Measurements from ENCODE around the gene FAM107B. TPM values are rescaled to one million over a fixed set of nuclear protein-coding genes. Genes with fewer than 3 reads are reported as not detected.
"Not testable (repeated sequence)": the region's sequence is repeated elsewhere in the genome, so short reads cannot be mapped to it uniquely, and the experiment has no call there.

Gene FAM107B
- total RNA-seq, 1 donor from 2014 or later, result 67.2 TPM

DNA sequence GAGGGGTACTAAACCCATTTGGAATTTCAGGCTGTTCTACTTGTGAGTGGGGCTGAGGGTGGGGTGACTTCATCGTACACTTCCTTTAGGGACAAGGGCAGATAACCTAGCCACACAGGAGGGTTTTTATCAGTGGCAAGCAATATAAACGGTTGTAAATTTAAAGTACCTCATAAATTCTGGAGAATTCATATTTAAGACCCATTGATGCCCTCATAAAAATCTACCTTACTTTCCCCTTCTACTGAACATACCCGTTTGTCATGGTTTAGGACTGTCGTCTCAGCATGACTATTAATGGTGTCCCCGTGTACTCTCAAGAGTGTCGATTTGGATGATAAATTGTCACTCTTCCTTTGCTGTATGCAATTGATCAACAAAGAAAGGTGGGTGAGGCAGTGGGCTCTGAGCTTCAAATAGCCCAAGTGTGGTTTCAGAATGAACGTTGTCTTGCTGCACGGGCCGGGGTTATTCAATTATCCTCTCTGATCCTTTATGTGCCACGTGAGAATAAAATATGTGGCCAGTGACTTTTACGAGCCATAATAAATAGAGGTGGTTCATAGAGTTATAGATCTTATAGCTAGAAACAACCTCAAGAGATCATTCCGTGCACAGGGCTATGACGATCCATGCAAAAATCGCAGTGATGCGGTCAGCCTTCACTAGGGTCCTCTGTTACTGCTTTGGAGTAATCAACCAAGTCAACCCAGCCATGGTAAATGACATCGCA, 82.2 kb downstream of the FAM107B start:
- no peak for DNase-seq (ENCODE audit: low spot score)

DNA sequence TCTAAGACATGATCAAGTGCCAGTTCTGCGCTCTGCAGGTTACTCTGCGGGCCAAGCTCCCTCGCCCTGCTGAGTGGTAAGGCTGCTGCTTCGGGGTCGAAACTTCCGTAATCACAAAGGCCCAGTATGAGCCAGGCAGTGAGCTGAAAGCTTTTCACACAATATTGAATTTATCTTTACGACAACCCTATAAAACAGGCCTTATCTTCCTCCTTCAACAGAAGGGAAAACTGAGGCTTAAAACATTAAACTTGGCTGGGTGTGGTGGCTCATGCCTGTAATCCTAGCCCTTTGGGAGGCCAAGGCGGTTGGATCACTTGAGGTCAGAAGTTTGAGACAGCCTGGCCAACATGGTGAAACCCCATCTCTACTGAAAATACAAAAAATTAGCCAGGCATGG, 83.3 kb downstream of the FAM107B start:
- DNase-seq (ENCODE audit: low spot score), result no peak

DNA sequence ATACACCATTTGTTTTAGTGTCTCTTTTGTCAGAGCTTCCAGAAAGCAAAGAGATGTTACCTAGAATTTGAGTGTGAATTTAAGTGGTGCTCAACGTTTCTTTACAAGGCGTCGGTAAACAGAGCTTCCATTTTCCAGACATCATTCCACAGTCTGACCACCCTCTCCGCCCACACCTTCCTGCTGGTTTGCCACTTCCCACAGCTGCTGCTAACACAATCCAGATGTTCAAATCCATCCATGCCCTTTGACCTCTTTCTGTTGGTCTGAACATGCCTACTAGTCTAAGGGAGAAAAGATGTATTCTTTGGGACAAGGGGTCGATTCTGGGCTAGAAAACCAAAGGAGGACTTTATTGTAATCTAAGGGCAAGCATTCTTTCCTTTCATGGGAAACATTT, 86.1 kb downstream of the FAM107B start:
- no peak for DNase-seq (ENCODE audit: low spot score)

DNA sequence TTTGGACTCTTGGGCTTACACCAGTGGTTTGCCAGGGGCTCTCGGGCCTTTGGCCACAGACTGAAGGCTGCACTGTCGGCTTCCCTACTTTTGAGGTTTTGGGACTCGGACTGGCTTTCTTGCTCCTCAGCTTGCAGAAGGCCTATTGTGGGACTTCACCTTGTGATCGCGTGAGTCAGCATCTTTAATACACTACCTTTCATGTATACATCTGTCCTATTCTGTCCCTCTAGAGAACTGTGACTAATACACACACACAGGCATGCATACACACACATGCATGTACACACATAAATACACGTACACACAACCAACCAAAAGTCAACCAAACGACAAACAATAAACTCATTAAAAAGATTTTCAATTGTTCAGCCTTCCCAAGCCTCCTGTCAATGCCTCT, 86.5 kb downstream of the FAM107B start:
- not testable (repeated sequence) for DNase-seq (ENCODE audit: low spot score)

DNA sequence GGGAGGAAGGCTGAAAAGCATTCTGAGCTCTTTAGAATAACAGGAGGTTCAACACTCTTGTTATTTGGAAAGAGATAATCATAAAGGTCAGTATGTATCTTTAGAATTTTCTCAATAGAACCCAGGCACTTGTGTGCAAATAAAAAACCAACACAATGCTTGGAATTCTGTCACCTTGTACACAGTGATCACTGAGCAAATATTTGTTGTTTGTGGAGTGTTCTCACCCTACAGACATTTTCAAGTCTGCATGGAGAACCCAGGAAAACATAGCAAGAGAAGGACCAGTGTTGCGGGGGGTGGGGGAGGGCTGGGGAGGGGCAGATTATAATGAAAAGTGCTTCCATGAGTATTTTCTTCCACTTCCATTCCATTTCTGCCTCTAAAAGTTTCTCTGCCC, 87.4 kb downstream of the FAM107B start:
- DNase-seq (ENCODE audit: low spot score), result no peak

DNA sequence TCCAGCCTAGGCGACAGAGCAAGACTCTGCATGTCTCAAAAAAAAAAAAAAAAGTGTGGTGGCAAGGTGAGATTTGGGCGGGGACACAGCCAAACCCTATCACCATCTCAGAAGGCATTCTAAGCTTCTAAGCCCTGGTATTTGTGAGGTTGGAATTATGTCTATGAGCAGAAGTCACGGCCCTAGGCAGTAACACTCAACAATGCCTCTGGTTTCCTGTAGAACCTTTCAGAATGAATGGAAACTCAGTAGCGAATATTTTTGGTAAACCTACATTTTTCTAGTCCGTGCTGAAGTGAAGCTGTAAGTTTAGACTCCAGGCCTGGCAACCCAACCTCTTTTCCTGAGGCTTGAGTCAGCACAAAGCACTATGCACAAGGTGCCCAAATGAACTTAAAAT, 88.3 kb downstream of the FAM107B start:
- no peak for DNase-seq (ENCODE audit: low spot score)

DNA sequence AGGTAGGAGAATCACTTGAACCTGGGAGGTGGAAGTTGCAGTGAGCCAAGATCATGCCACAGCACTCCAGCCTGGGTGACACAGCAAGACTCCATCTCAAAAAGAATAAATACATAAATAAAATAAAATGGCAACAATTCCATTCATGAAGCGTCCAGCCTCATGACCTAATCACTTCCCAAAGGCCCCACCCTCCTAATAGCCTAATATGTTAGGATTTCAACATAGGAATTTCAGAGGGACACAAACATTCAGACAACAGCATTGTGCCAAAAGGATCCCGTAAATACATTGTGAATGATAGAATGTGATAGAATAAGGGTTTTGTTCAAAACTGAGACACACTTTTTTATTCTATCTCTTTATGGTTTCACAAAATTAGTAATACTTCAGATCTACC, 90.3 kb downstream of the FAM107B start:
- no peak for DNase-seq (ENCODE audit: low spot score)

DNA sequence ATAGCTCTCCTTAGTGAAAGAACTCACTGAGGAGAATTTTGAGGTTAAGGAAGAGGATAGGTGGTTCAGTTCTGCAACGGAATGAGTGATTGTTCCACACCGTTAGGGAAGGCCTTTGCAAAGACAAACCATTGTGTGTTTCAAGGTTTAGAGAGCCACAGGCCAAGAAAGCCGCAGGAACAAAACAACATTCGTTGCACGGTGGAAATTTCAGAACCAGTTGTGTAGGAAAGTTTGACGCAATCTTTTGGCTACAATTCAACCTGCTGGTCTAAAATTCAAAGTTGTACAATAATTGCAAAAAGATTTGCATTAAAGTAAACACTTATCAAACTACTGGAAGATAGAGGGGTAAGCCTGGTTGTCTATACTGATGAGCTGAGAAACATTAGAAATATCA, 91.4 kb downstream of the FAM107B start:
- no peak for DNase-seq (ENCODE audit: low spot score)

DNA sequence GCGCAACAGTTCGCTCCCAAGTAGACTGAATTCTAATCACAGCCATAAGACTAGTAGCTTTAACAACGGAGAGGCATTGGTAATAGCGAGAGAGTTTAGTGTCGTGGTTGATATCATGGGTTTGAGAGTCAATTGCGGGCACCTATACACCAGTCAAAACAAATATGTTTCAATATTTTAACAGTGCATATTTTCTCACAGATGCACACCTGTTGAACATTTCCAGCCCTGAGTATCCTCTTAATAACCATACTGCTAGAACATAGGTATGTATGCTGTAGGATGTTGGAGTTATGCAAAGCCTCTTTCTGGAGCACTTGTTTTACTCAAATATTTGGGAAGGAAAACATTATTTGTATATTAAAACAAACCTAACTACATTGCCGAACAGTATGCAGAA, 92.9 kb downstream of the FAM107B start:
- DNase-seq (ENCODE audit: low spot score), result no peak

DNA sequence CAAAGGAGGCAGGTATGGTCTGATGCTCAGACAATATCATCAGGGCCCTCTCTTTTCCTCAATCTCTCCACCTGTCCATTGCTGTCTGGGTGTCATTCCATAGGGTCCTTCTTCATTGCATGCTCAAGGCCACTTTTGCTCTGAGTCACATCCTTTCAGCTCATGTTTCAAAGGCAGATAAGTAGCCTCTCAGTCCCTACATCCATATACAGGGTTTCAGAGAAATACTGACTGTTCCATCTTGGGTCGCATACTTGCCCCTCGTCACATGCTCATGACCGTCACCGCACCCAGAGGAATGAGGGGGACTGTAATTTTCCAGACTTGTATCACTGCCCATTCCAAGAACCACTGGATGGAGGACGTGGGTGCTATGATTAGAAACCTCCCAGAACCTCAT, 93.4 kb downstream of the FAM107B start:
- DNase-seq (ENCODE audit: low spot score), result no peak

DNA sequence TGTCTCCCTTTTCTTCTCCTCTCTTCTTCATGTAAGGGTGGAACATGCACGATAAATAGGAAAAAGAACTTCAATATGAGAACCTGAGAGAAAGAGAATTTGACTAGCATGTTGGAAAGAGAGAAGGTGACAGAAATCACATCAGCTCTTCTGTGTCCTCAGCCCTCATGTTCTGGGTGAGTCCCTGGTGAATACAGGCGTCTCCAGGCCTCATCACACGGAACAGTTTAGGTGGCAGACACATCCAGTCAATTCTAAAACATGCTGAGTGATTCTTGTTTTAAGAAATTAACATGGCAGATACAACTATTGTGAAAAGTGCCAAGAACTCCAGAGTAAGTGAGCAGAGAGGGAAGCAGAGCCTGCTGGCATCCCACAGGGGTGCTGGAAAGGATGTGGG, 96.1 kb downstream of the FAM107B start:
- no peak for DNase-seq (ENCODE audit: low spot score)

DNA sequence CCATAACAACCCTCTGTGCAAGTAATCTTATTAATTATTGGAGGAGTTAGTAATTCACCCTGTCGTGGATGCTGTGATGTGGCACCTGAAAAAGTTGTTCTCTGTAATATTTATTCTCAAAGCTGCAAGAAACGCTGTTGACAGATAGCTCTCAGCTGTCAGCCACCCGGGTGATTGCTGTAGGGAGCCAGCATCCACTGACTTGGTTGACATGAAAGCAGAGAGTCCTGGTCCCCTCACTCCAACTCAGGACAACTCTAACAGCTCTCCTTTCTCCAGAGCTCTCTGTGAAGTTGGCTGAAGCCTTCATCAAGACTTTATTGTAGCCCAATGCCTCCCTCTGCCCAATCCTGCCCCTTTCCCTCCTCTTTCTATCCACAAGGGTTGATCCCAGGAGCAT, 98.0 kb downstream of the FAM107B start:
- DNase-seq (ENCODE audit: low spot score), result no peak

DNA sequence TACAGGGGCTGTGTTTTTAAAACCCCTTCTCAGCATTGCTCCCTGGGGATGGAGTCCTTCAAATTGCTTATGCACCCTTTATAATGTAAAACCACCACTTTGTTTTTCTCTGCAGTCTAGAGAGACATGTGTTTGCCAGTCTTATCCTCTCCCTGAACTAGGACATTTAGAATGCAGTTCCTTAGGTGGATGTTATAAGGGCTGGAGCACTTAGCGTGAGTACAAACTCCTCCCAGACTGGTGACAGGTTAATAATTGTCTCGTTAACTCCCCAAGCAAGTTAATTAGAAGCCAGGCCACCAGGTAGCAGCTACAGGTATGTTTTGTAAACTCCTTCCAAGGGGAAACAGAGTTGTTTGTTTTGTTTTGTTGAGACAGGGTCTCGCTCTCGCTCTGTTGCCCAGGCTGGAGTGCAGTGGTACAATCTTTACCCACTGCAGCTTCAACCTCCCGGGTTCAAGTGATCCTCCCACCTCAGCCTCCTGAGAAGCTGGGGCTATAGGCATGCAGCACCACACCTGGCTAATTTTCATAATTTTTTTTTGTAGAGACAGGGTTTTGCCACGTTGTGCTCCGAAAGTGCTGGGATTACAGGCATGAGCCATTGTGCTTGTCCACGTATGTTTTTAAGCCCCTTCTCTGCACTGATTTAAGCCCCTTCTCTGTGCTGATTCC, 100.2 kb downstream of the FAM107B start:
- no peak for DNase-seq (ENCODE audit: low spot score)

DNA sequence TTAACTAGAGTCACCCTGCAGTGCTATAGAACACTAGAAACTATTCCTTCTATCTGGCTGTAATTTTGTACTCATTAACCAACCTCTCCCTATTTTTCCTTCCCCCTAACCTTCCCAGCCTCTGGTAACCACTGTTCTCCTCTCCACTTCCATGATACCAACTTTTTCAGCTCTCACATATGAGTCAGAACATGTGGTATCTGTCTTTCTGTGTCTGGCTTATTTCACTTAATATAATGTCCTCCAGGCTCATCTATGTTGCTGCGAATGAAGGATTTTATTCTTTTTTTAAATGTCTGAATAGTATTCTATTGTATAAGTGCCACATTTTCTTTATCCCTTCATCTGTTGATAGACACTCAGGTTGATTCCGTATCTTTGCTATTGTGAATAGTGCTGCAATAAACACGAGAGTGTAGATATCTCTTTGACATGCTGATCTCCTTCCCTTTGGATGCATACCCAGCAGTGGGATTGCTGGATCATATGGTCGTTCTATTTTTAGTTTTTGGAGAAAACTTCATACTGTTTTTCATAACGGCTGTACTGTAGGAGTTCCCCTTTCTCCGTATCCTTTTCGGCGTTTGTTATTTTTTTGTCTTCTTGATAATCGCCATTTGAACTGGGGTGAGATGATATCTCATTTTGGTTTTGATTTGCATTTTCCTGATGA, 101.4 kb downstream of the FAM107B start:
- DNase-seq (ENCODE audit: low spot score), result no peak

DNA sequence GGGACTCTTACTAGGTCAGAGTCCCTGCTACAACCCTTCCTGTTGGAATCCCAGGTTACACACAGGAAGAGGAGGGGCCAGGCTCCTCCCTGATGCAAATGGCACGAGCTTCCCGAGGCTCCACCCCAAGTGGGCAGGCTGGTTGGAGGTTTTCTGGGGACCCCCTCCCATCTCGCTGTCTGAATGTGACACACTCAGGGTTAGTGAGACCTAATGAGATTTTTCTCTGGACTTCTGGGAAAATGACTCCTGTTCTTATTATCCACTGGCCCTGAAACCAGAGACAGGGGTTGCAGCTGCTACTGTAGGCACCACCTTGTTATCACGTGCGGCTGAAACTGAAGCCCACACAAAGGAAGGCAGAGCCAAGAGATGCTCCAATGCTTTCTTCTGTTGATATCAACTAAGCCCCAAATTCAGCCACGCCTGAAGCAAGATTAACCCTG, 103.3 kb downstream of the FAM107B start:
- DNase-seq (ENCODE audit: low spot score), result no peak

DNA sequence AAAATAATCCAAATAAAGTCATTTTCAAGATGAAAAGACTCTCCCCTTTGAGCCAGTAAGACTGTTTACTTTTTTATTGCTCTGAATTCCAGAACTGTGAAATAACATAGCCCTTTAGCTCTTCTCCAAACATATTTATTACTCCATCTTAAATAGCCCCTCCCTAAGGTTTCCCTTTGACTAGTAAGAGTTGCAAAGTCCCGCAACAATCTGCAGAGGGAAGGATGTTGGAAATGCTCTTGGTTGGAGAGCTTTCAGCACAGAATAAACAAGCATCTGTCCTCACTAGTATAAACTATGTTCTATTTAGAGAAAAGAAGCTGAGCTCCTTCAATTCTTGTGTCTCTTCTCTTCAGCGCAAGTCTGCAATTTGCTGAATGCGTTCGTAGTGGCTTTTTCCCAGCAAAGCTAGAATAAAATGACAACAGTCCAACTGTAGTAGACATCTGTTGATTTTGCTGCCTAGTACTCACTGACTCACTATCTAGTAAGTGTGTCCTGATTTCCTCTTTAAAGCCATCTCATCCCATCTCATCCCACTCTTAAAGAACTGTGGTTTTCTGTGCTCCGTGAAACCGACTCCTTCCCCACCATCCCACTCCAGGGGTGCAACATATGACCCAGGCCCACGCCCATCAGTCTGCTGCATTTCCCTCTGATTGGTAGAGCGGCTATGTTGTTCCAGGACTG, 104.0 kb downstream of the FAM107B start:
- DNase-seq (ENCODE audit: low spot score), result no peak

DNA sequence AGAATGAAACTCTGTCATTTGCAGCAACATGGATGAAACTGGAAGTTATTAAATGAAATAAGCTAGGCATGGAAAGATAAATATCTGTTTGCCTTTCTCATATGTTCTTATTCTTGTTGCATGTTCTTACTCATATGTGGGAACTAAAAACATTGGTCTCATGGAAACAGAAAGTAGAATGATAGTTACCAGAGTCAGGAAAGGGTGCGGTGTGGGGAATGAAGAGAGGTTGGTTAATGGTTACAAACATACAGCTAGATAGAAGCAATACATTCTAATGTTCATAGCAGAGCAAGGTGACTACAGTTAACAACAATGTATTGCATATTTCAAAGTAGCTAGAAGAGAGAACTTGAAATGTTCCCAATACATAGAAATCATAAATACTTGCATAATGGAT, 105.1 kb downstream of the FAM107B start:
- DNase-seq (ENCODE audit: low spot score), result no peak

DNA sequence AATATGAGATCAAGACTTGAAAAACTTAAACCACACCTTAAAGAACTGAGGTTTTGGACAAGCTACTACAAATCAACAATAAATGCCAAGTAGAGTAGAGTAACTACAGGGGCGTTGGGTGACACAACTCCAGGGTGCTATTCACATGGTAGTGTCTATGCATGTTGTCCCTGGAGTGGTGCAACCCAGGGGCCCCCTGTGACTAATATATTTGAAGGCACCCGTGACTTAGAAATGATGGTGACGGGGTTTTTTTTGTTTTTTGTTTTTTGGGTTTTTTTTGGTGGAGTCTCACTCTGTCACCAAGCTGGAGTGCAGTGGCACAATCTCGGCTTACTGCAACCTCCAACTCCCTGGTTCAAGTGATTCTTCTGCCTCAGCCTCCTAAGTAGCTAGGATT, 106.9 kb downstream of the FAM107B start:
- DNase-seq (ENCODE audit: low spot score), result no peak

DNA sequence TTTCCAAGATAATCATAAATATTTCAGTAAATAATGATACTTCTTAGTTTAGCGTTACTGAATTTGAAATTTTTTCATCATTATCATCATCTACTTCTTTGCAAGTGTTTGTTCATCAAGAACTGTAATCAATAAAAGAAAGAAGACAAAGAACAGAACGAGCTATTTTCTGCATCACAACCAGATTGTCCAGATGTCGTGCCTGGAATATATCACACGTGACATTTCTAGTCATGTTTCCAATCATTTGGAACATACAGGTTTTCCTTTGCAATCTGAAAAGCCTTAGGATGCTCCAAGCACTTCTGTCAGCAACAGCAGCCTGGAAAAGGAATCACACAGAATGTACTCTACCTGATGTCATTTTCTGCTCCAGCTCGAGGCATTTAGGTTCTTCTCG, 107.4 kb downstream of the FAM107B start:
- no peak for DNase-seq (ENCODE audit: low spot score)

DNA sequence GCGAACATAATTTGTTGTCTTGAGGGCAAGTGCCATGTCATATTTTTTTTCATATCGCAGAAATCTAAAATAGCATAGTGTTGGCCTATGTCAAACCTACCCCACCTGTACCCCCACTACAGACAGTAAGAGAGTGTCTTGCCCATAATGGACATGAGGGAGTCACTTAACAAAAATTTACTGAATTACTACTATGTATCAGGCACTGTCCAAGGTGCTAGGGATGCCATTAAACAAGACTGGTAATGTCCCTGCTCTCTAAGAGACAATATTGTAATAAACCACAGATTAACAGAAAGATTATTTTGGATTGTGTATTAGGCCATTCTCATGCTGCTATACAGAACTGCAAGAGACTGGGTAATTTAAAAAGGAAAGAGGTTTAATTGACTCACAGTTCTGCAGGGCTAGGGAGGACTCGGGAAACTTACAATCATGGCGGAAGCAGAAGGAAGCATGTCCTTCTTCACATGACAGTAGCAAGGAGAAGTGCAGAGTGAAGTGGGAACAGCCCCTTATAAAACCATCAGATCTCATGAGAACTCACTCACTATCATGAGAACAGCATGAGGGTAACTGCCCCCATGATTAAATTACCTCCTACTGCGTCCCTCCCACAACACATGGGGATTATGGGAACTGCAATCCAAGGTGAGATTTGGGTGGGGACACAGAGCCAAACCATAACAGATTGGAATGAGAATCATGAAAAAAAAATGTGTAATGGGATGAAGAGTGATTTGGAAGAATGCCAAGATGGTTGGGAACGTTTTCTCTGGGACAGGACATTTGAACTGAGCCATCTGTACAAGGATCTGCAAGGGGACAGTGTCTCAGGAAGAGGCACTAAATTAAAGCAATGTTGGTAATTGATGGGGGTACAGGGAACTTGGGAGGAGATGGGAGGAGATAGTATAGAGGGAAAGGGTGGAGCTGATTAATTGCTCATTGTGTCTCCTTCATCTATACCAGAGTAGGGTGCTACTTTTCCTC, 108.5 kb downstream of the FAM107B start:
- DNase-seq (ENCODE audit: low spot score), result no peak

DNA sequence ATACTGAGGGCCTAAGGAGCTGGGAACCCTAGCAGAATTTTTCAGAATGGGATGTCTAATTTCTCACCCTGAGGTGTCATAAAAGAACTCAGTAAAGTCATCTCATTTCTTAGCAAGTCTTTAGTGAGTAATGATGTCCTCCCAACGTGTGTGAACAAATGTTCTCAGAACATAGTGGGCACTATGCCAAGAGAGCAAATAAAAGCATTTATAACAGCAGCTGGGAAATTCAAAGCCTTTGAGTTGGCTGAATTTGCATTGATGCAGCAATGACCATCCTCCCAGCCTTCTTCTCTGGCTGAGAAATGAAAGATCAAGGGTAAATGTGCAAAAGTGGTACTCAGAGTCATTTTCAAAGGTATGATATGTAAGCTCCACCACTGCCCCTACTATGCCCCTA, 109.4 kb downstream of the FAM107B start:
- DNase-seq (ENCODE audit: low spot score), result no peak

All from ureter (tissue), 1 donor.